K562 (cell line): ENCODE data around the gene FCAR. TPM values are rescaled to one million over a fixed set of nuclear protein-coding genes. Genes with fewer than 3 reads are reported as not detected.
"Not testable (repeated sequence)": the region's sequence is repeated elsewhere in the genome, so short reads cannot be mapped to it uniquely, and the experiment has no call there.

Experiments
- ATAC-seq: fragments of 200-7000 bp; cut with Tn5 transposase; 3 replicates; pipeline ENCODE4 v1.9.1; 2020; ENCODE audit warnings: moderate library complexity
- BruUV-seq: library from RNA; stranded (reverse); fragments of 400-500 nt; replicated peaks from 2 replicates; lab custom pipeline; 2021; lab: Mats Ljungman, UMichigan
- CTCF ChIA-PET: fragments of 300-600 bp; formaldehyde crosslinking; extraction: SDS; loops from one replicate; lab custom pipeline; 2021; ENCODE audit warnings: low intra/inter-chr PET ratio; lab: Yijun Ruan, JAX
- POLR2A ChIA-PET: fragments of 300-600, 350-650 bp; sonication (Branson Sonifier 250); formaldehyde crosslinking; extraction: SDS; loops from one replicate; lab custom pipeline; 2021; ENCODE audit warnings: antibody characterized with exemption, inconsistent platforms; lab: Yijun Ruan, JAX
- DNase-seq, 4 experiments: peaks; one replicate each; pipeline versions ENCODE4 v3.0.0 to v3.0.0-alpha.2; 2011 to 2018; ENCODE audit warnings: low spot score in 3 of 4, mixed read lengths in 3 of 4; ENCODE audit errors: extremely low read depth in 1 of 4
- FAIRE-seq: peaks from 2 replicates; lab custom pipeline; 2011; peaks lifted over from hg19 to GRCh38; lab: Jason Lieb, UNC
- H2AFZ ChIP-seq: 2 replicates; pipeline ENCODE4 v1.6.0; 2011; ENCODE audit warnings: low read depth, low read length, control low read depth, inconsistent platforms
- H3K27ac ChIP-seq: fragments of 200-600 bp; 3 replicates; pipeline ENCODE4 v1.8.0; 2011; ENCODE audit warnings: low read depth, mild to moderate bottlenecking, control low read depth, inconsistent platforms, low read length, moderate library complexity, mixed read lengths; ENCODE audit errors: extremely low read depth
- H3K27me3 ChIP-seq, 2 experiments: fragments of 300-600 bp in 1 of 2; 2 replicates in 1 of 2; 3 replicates in 1 of 2; pipeline versions ENCODE4 v1.6.0 to v1.8.0; 2011; ENCODE audit warnings: inconsistent platforms in 2 of 2, low read length in 2 of 2, mild to moderate bottlenecking in 1 of 2, mixed read lengths in 1 of 2, moderate library complexity in 1 of 2; ENCODE audit not compliant: control insufficient read depth in 2 of 2, insufficient read depth in 2 of 2
- H3K36me3 ChIP-seq: fragments of 300-600 bp; 3 replicates; pipeline ENCODE4 v1.8.0; 2011; ENCODE audit warnings: mild to moderate bottlenecking, low read length, inconsistent platforms; ENCODE audit not compliant: control insufficient read depth, insufficient read depth
- H3K4me1 ChIP-seq, 2 experiments: fragments of 200-600 bp in 1 of 2; replicated peaks in 1 of 2; 2 replicates in 1 of 2; 3 replicates in 1 of 2; pipeline versions ENCODE4 v1.5.1 to v1.8.0; 2011; ENCODE audit warnings: inconsistent platforms in 2 of 2, low read length in 2 of 2, mild to moderate bottlenecking in 1 of 2, mixed read lengths in 1 of 2, moderate library complexity in 1 of 2; ENCODE audit not compliant: control insufficient read depth in 2 of 2, insufficient read depth in 2 of 2
- H3K4me2 ChIP-seq: 2 replicates; pipeline ENCODE4 v1.6.1; 2011; ENCODE audit warnings: low read length, control low read depth, inconsistent platforms, mixed read lengths; ENCODE audit not compliant: insufficient read depth
- H3K4me3 ChIP-seq: fragments of 200-600 bp; sonication (generic), shearing (Covaris generic); 2 replicates; pipeline ENCODE4 v1.5.1; 2016; ENCODE audit warnings: control low read depth, inconsistent platforms
- H3K79me2 ChIP-seq: fragments of 200-600 bp; 3 replicates; pipeline ENCODE4 v1.8.0; 2011; ENCODE audit warnings: low read length, inconsistent platforms; ENCODE audit not compliant: control insufficient read depth, insufficient read depth
- H3K9ac ChIP-seq, 2 experiments: 2 replicates each; pipeline versions ENCODE4 v1.6.0 to v1.6.1; 2011; ENCODE audit warnings: low read depth in 2 of 2, low read length in 2 of 2, control low read depth in 1 of 2, inconsistent platforms in 1 of 2, mild to moderate bottlenecking in 1 of 2, mixed read lengths in 1 of 2; ENCODE audit not compliant: insufficient read depth in 1 of 2
- H3K9me1 ChIP-seq: one replicate; pipeline ENCODE4 v1.6.0; 2011; ENCODE audit warnings: inconsistent platforms, mild to moderate bottlenecking, low read length, moderate library complexity; ENCODE audit not compliant: control insufficient read depth, insufficient read depth
- H3K9me3 ChIP-seq: replicated peaks from 2 replicates; pipeline ENCODE4 v1.5.1; 2011; ENCODE audit warnings: low read depth, low read length, inconsistent platforms; ENCODE audit not compliant: control insufficient read depth, insufficient read depth
- H4K20me1 ChIP-seq: replicated peaks from 2 replicates; pipeline ENCODE4 v1.6.1; 2011; ENCODE audit warnings: low read length, inconsistent platforms, mixed read lengths; ENCODE audit not compliant: control insufficient read depth, insufficient read depth
- ARID1B ChIP-seq: fragments of 450-650 bp; IDR thresholded peaks from 2 replicates; pipeline ENCODE4 v1.6.1; 2016; ENCODE audit warnings: antibody characterized with exemption, mild to moderate bottlenecking, inconsistent platforms
- C11orf30 ChIP-seq: fragments of 450-650 bp; IDR thresholded peaks from 2 replicates; pipeline ENCODE4 v1.6.1; 2016; ENCODE audit warnings: low read depth, mild to moderate bottlenecking
- CBFA2T2 ChIP-seq: fragments of 450-650 bp; conservative IDR thresholded peaks from 2 replicates; pipeline ENCODE4 v1.6.1; 2017; ENCODE audit warnings: mild to moderate bottlenecking
- CBFA2T3 ChIP-seq: fragments of 450-650 bp; IDR thresholded peaks from 2 replicates; pipeline ENCODE4 v1.6.1; 2017
- DPF2 ChIP-seq: fragments of 450-650 bp; IDR thresholded peaks from 2 replicates; pipeline ENCODE4 v1.6.1; 2016
- FOXK2 ChIP-seq, 2 experiments: fragments of 450-650 bp; IDR thresholded peaks in 1 of 2; conservative IDR thresholded peaks in 1 of 2; 2 replicates each; pipeline ENCODE4 v1.6.1; 2016; ENCODE audit warnings: low read depth in 2 of 2, mild to moderate bottlenecking in 1 of 2
- HEY1 ChIP-seq: fragments of 250-450 bp; sonication (Bioruptor Pico); IDR thresholded peaks from 2 replicates; pipeline ENCODE4 v1.5.0; 2020; ENCODE audit warnings: mild to moderate bottlenecking, moderate library complexity, borderline replicate concordance
- KHSRP ChIP-seq: fragments of 450-650 bp; IDR thresholded peaks from 2 replicates; pipeline ENCODE4 v1.6.1; 2017
- RFX1 ChIP-seq: fragments of 450-650 bp; IDR thresholded peaks from 2 replicates; pipeline ENCODE4 v1.6.1; 2016; ENCODE audit warnings: mild to moderate bottlenecking, moderate library complexity
- SMARCE1 ChIP-seq: fragments of 450-650 bp; IDR thresholded peaks from 2 replicates; pipeline ENCODE4 v1.7.1; 2016; ENCODE audit warnings: mild to moderate bottlenecking
- SOX6 ChIP-seq: fragments of 450-650 bp; IDR thresholded peaks from 2 replicates; pipeline ENCODE4 v1.6.1; 2014; ENCODE audit warnings: mild to moderate bottlenecking
- TAL1 ChIP-seq: fragments of 450-650 bp; IDR thresholded peaks from 2 replicates; pipeline ENCODE4 v1.6.1; 2016; ENCODE audit warnings: mild to moderate bottlenecking
- WGBS: fragments of 100-300 bp; shearing (Covaris generic); methylation state at CpG from one replicate; pipeline ENCODE4 v1.1.6; 2016; ENCODE audit warnings: low coverage, mixed read lengths; ENCODE audit not compliant: insufficient coverage; ENCODE audit errors: missing lambda C conversion rate; 5-methylcytosine and 5-hydroxymethylcytosine counted together
- in situ Hi-C: fragments of 300-500 bp; cut with MboI; formaldehyde crosslinking; loops from 4 replicates; pipeline ENCODE4 v1.15.0; 2018; ENCODE audit warnings: inconsistent platforms, mixed read lengths
- intact Hi-C: fragments of 100-400 bp; cut with micrococcal nuclease; formaldehyde crosslinking; loops from 2 replicates; pipeline ENCODE4 v1.14.2; 2022
- polyA plus RNA-seq, 8 experiments: library from polyadenylated mRNA; depleted of rRNA in 4 of 8; stranded (reverse) in 5 of 8; unstranded in 3 of 8; fragments of >200 nt; fragmentation: Nextera tagmentation in 2 of 8; fragmentation: Illumina TruSeq in 1 of 8; extraction: Ambion mirVana in 2 of 8; extraction: Trizol in 1 of 8; gene quantifications; 2 replicates each; pipeline versions ENCODE4 v1.2.1 to v1.2.3, GENCODE V29; 2011 to 2014; ENCODE audit warnings: inconsistent platforms in 1 of 8, missing spikeins in 1 of 8
- total RNA-seq, 7 experiments: library from RNA; depleted of rRNA in 6 of 7; stranded (reverse); fragments of >200 nt in 6 of 7; fragmentation: Illumina TruSeq in 2 of 7; extraction: Trizol in 2 of 7; gene quantifications; 2 replicates each; pipeline versions ENCODE4 v1.2.1 to v1.2.3, GENCODE V29; 2011 to 2021; ENCODE audit warnings: low replicate concordance in 1 of 7
- TF ChIP-seq, protein P1 (sequence below): fragments of 450-650 bp; IDR thresholded peaks from 2 replicates; pipeline ENCODE4 v1.6.1; 2016; ENCODE audit warnings: borderline replicate concordance
- TF ChIP-seq, protein P2 (sequence below): fragments of 450-650 bp; IDR thresholded peaks from 2 replicates; pipeline ENCODE4 v1.6.1; 2017; ENCODE audit warnings: mild to moderate bottlenecking, moderate library complexity

Gene FCAR
- total and polyA plus RNA-seq, 9 of the 15 experiments (the other 6 are each of a cell fraction or from before 2014, with no cell fraction given) = not detected

DNA sequence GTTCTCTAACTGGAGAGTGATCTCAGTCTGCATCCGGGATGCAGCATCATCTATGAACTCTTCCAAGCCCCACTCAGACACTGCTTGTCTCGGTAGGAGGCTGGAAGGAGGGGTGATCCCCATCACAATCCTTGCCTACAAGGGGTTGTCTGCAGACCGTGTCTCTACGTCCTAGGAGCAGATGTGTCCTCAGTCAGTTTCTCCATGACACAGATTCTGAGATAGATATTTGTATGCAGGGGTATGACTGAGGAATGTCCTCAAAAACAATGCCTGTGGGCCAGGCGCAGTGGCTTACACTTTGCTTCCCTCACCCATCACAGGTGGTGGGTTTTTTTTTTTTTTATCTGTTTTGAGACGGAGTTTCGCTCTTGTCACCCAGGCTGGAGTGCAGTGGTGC is 32.8 kb downstream of the FCAR start (continued):
- TF ChIP-seq, protein P1, sequence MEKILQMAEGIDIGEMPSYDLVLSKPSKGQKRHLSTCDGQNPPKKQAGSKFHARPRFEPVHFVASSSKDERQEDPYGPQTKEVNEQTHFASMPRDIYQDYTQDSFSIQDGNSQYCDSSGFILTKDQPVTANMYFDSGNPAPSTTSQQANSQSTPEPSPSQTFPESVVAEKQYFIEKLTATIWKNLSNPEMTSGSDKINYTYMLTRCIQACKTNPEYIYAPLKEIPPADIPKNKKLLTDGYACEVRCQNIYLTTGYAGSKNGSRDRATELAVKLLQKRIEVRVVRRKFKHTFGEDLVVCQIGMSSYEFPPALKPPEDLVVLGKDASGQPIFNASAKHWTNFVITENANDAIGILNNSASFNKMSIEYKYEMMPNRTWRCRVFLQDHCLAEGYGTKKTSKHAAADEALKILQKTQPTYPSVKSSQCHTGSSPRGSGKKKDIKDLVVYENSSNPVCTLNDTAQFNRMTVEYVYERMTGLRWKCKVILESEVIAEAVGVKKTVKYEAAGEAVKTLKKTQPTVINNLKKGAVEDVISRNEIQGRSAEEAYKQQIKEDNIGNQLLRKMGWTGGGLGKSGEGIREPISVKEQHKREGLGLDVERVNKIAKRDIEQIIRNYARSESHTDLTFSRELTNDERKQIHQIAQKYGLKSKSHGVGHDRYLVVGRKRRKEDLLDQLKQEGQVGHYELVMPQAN = no peak
- TF ChIP-seq HEY1 (CRISPR knock-in tag) (no peak), C11orf30 (no peak), KHSRP (no peak), RFX1 (no peak)
- TF ChIP-seq, protein P2, sequence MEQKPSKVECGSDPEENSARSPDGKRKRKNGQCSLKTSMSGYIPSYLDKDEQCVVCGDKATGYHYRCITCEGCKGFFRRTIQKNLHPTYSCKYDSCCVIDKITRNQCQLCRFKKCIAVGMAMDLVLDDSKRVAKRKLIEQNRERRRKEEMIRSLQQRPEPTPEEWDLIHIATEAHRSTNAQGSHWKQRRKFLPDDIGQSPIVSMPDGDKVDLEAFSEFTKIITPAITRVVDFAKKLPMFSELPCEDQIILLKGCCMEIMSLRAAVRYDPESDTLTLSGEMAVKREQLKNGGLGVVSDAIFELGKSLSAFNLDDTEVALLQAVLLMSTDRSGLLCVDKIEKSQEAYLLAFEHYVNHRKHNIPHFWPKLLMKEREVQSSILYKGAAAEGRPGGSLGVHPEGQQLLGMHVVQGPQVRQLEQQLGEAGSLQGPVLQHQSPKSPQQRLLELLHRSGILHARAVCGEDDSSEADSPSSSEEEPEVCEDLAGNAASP = no peak

DNA sequence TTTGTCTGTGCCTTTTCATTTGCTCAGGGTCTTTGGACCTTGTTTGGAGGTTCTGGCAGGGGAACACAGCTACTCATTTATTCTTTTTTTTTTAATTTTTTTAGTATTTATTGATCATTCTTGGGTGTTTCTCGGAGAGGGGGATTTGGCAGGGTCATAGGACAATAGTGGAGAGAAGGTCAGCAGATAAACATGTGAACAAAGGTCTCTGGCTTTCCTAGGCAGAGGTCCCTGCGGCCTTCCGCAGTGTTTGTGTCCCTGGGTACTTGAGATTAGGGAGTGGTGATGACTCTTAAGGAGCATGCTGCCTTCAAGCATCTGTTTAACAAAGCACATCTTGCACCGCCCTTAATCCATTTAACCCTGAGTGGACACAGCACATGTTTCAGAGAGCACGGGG is 33.9 kb downstream of the FCAR start:
- H3K9ac ChIP-seq, H3K9me3 ChIP-seq, H3K4me2 ChIP-seq, H3K79me2 ChIP-seq, H3K36me3 ChIP-seq, H3K9me1 ChIP-seq, intact Hi-C loops, H2AFZ ChIP-seq, BruUV-seq, ATAC-seq, H4K20me1 ChIP-seq, POLR2A ChIA-PET, H3K27me3 ChIP-seq, H3K27ac ChIP-seq, CTCF ChIA-PET, H3K4me3 ChIP-seq, in situ Hi-C loops, DNase-seq, FAIRE-seq: not testable (repeated sequence)
- peak; percentile 62 for TF ChIP-seq CBFA2T2
- peak; percentile 39; the same call in 1 of the 2 replicates for TF ChIP-seq ARID1B
- 0 out of 2 replicates have a peak, but pooled peaks have one; percentile 36 for TF ChIP-seq SOX6
- peak; percentile 49; the same call in 1 of the 2 replicates for TF ChIP-seq DPF2
- TF ChIP-seq CBFA2T3 = peak; percentile 65
- TF ChIP-seq FOXK2 (conservative IDR thresholded peaks at IDR 0.05 in 1 of 2, IDR thresholded peaks at IDR 0.05 in 1 of 2; ENCODE audit: low read depth in 2 of 2) = 0 out of 4 replicates have a peak, but pooled peaks of 1 of the 2 experiments have one; percentile 20
- TF ChIP-seq TAL1 = peak; percentile 20; the same call in 1 of the 2 replicates
- 0 out of 2 replicates have a peak, but pooled peaks have one; percentile 22 for TF ChIP-seq SMARCE1
- peaks cover 19 to 23% of the 10 kb centered on the region in 2 experiments; a peak in 4 of 5 replicates for H3K4me1 ChIP-seq
- WGBS = 0% methylated on average over 1 of the region's 5 CpGs
